GM23338 (cell line): ENCODE data around the gene JPH3. TPM values are rescaled to one million over a fixed set of nuclear protein-coding genes. Genes with fewer than 3 reads are reported as not detected.

Experiments
- ATAC-seq: fragments of 200-7000 bp; cut with Tn5 transposase; 3 replicates; pipeline ENCODE4 v1.9.1; 2020
- DNase-seq: peaks from one replicate; pipeline ENCODE4 v3.0.0-alpha.2; 2015; ENCODE audit warnings: low spot score
- H2AFZ ChIP-seq: fragments of 200-600 bp; sonication (generic); 2 replicates; pipeline ENCODE4 v1.8.0; 2016; ENCODE audit warnings: antibody characterized with exemption, mild to moderate bottlenecking, moderate library complexity
- H3F3A ChIP-seq: fragments of 200-600 bp; sonication (generic); replicated peaks from 2 replicates; pipeline ENCODE4 v1.8.0; 2017; ENCODE audit warnings: antibody characterized with exemption, mixed run types, low read depth
- H3K27ac ChIP-seq: fragments of 200-600 bp; sonication (generic); 2 replicates; pipeline ENCODE4 v1.6.1; 2016; ENCODE audit warnings: low read depth
- H3K27me3 ChIP-seq: fragments of 200-600 bp; sonication (generic); 2 replicates; pipeline ENCODE4 v1.8.0; 2016; ENCODE audit warnings: mild to moderate bottlenecking, mixed run types, moderate library complexity; ENCODE audit not compliant: insufficient read depth
- H3K36me3 ChIP-seq: fragments of 200-600 bp; sonication (generic); 2 replicates; pipeline ENCODE4 v1.8.0; 2016; ENCODE audit warnings: mild to moderate bottlenecking; ENCODE audit not compliant: insufficient read depth
- H3K4me1 ChIP-seq: fragments of 200-600 bp; sonication (generic); 2 replicates; pipeline ENCODE4 v1.8.0; 2016; ENCODE audit warnings: mild to moderate bottlenecking, moderate library complexity; ENCODE audit not compliant: insufficient read depth
- H3K4me2 ChIP-seq: fragments of 200-600 bp; sonication (generic); 2 replicates; pipeline ENCODE4 v1.7.1; 2017; ENCODE audit warnings: mixed run types
- H3K4me3 ChIP-seq: fragments of 200-600 bp; sonication (generic); 2 replicates; pipeline ENCODE4 v1.6.1; 2016; ENCODE audit warnings: mixed run types
- H3K79me2 ChIP-seq: fragments of 200-600 bp; sonication (generic); replicated peaks from 2 replicates; pipeline ENCODE4 v1.8.0; 2017; ENCODE audit warnings: mild to moderate bottlenecking; ENCODE audit not compliant: insufficient read depth
- H3K9me2 ChIP-seq: fragments of 200-600 bp; sonication (generic); 2 replicates; pipeline ENCODE4 v1.8.0; 2017; ENCODE audit not compliant: insufficient read depth
- H4K20me1 ChIP-seq: fragments of 200-600 bp; sonication (generic); replicated peaks from 2 replicates; pipeline ENCODE4 v1.8.0; 2017; ENCODE audit warnings: mild to moderate bottlenecking; ENCODE audit not compliant: insufficient read depth
- H3K27ac Mint-ChIP-seq: 2 replicates; pipeline ENCODE4 v1.8.0; 2020; ENCODE audit warnings: inconsistent platforms, mild to moderate bottlenecking, moderate library complexity, mixed read lengths
- H3K27me3 Mint-ChIP-seq: 3 replicates; pipeline ENCODE4 v1.8.0; 2022; ENCODE audit warnings: low read depth, mild to moderate bottlenecking, moderate library complexity, mixed read lengths, inconsistent platforms; ENCODE audit not compliant: insufficient read depth, poor library complexity
- H3K36me3 Mint-ChIP-seq: 3 replicates; pipeline ENCODE4 v1.8.0; 2021; ENCODE audit warnings: low read depth, mild to moderate bottlenecking, inconsistent platforms, moderate library complexity, mixed read lengths
- H3K4me1 Mint-ChIP-seq: 3 replicates; pipeline ENCODE4 v1.8.0; 2020; ENCODE audit warnings: mild to moderate bottlenecking, inconsistent platforms, mixed read lengths
- H3K4me3 Mint-ChIP-seq: 3 replicates; pipeline ENCODE4 v1.8.0; 2021; ENCODE audit warnings: moderate library complexity, mild to moderate bottlenecking, inconsistent platforms, mixed read lengths
- H3K9me3 Mint-ChIP-seq: 3 replicates; pipeline ENCODE4 v1.8.0; 2020; ENCODE audit warnings: moderate library complexity, mild to moderate bottlenecking, inconsistent platforms, mixed read lengths
- EZH2 ChIP-seq: fragments of 200-600 bp; sonication (generic); IDR thresholded peaks from one replicate; pipeline ENCODE4 v1.8.0; 2017; ENCODE audit warnings: antibody characterized with exemption, mild to moderate bottlenecking, low read depth; ENCODE audit not compliant: unreplicated experiment
- JUNB ChIP-seq: IDR thresholded peaks from one replicate; pipeline ENCODE4 v1.6.1; 2016; ENCODE audit warnings: antibody characterized with exemption; ENCODE audit not compliant: unreplicated experiment
- NANOG ChIP-seq: IDR thresholded peaks from 2 replicates; pipeline ENCODE4 v1.6.1; 2016; ENCODE audit warnings: antibody characterized with exemption, borderline replicate concordance
- POLR2AphosphoS5 ChIP-seq: IDR thresholded peaks from 2 replicates; pipeline ENCODE4 v1.6.1; 2016; ENCODE audit warnings: antibody characterized with exemption, low read depth
- polyA plus RNA-seq: library from polyadenylated mRNA; unstranded; fragments of >200 nt; fragmentation: Nextera tagmentation; extraction: Ambion mirVana; gene quantifications from 2 replicates; pipeline ENCODE4 v1.2.1, GENCODE V29; 2016
- total RNA-seq: library from RNA; depleted of rRNA; stranded (reverse); fragments of >200 nt; shearing (Covaris generic); gene quantifications from 2 replicates; pipeline ENCODE4 v1.2.3, GENCODE V29; 2014
- TF ChIP-seq, protein P1 (sequence below): IDR thresholded peaks from 2 replicates; pipeline ENCODE4 v1.6.1; 2016; ENCODE audit warnings: antibody characterized with exemption
- TF ChIP-seq, protein P2 (sequence below): IDR thresholded peaks from one replicate; pipeline ENCODE4 v1.6.1; 2018; ENCODE audit warnings: antibody characterized with exemption; ENCODE audit not compliant: unreplicated experiment

JPH3 gene
- total and polyA plus RNA-seq, 2 experiments from 2014 or later = 8.4 to 38.3 TPM

DNA sequence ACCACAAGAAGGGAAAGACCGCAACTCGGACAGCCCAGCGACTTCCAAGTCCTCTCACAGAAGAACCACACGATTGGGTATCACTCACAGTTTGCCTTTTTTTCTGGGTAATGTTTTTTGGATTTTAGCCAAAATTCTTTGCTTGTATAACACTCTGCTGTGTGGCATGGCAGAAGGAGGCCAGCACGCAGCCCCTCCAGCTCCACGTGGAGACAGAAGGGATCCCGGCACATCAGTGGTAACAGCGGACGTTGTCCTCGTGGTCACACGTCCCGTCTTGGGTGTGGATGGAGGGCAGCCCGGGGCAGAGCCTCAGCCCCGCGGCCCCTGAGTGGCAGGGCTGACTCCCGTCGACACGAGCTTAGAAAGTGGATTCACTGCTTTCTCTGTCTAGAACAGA lies 94.4 kb downstream of the JPH3 start:
- Histone ChIP-seq H3K4me3 (no peak overlapping the region), H3K36me3 (no peaks in the 10 kb centered on the region; the same call in 1 of the 2 replicates), H3K27me3 (no peaks in the 10 kb centered on the region), H3K4me2 (no peak overlapping the region), H3F3A (no peaks in the 10 kb centered on the region), H3K79me2 (no peaks in the 10 kb centered on the region), H2AFZ (no peak overlapping the region), H3K27ac (no peak overlapping the region), H3K4me1 (no peaks in the 10 kb centered on the region), H3K9me2 (no peaks in the 10 kb centered on the region), H4K20me1 (no peaks in the 10 kb centered on the region; the same call in 1 of the 2 replicates)
- Mint-ChIP-seq H3K27ac (no peak overlapping the region), H3K36me3 (peaks cover 36% of the 10 kb centered on the region), H3K4me1 (no peaks in the 10 kb centered on the region), H3K4me3 (no peak overlapping the region), H3K9me3 (no peaks in the 10 kb centered on the region; the same call in 2 of the 3 replicates), H3K27me3 (peaks cover 22% of the 10 kb centered on the region)
- no peak for DNase-seq
- TF ChIP-seq, protein P1, sequence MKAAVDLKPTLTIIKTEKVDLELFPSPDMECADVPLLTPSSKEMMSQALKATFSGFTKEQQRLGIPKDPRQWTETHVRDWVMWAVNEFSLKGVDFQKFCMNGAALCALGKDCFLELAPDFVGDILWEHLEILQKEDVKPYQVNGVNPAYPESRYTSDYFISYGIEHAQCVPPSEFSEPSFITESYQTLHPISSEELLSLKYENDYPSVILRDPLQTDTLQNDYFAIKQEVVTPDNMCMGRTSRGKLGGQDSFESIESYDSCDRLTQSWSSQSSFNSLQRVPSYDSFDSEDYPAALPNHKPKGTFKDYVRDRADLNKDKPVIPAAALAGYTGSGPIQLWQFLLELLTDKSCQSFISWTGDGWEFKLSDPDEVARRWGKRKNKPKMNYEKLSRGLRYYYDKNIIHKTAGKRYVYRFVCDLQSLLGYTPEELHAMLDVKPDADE = no peak
- no peak for ATAC-seq

GRCh38 chr16:87697256-87697655 lies 94.9 kb downstream of the JPH3 start:
- no peaks in the 10 kb centered on the region; the same call in 2 of the 3 replicates for H3K9me3 Mint-ChIP-seq
- Histone ChIP-seq H3K4me3 (no peak overlapping the region), H3K4me1 (no peaks in the 10 kb centered on the region), H3K27me3 (no peaks in the 10 kb centered on the region), H3K9me2 (no peaks in the 10 kb centered on the region), H3K4me2 (no peak overlapping the region), H3K27ac (no peak overlapping the region), H2AFZ (no peak overlapping the region), H3K36me3 (no peaks in the 10 kb centered on the region; the same call in 1 of the 2 replicates), H3F3A (no peaks in the 10 kb centered on the region), H3K79me2 (no peaks in the 10 kb centered on the region), H4K20me1 (no peaks in the 10 kb centered on the region; the same call in 1 of the 2 replicates)
- peaks cover 40% of the 10 kb centered on the region for H3K36me3 Mint-ChIP-seq
- H3K27ac Mint-ChIP-seq = no peak overlapping the region
- no peaks in the 10 kb centered on the region for H3K4me1 Mint-ChIP-seq
- TF ChIP-seq, protein P2, sequence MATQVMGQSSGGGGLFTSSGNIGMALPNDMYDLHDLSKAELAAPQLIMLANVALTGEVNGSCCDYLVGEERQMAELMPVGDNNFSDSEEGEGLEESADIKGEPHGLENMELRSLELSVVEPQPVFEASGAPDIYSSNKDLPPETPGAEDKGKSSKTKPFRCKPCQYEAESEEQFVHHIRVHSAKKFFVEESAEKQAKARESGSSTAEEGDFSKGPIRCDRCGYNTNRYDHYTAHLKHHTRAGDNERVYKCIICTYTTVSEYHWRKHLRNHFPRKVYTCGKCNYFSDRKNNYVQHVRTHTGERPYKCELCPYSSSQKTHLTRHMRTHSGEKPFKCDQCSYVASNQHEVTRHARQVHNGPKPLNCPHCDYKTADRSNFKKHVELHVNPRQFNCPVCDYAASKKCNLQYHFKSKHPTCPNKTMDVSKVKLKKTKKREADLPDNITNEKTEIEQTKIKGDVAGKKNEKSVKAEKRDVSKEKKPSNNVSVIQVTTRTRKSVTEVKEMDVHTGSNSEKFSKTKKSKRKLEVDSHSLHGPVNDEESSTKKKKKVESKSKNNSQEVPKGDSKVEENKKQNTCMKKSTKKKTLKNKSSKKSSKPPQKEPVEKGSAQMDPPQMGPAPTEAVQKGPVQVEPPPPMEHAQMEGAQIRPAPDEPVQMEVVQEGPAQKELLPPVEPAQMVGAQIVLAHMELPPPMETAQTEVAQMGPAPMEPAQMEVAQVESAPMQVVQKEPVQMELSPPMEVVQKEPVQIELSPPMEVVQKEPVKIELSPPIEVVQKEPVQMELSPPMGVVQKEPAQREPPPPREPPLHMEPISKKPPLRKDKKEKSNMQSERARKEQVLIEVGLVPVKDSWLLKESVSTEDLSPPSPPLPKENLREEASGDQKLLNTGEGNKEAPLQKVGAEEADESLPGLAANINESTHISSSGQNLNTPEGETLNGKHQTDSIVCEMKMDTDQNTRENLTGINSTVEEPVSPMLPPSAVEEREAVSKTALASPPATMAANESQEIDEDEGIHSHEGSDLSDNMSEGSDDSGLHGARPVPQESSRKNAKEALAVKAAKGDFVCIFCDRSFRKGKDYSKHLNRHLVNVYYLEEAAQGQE = no peak
- no peak for TF ChIP-seq JUNB
- no peak for TF ChIP-seq POLR2AphosphoS5
- TF ChIP-seq EZH2 = no peak
- TF ChIP-seq, protein P1 = no peak
- TF ChIP-seq NANOG = no peak
- ATAC-seq = no peak
- peaks cover 21% of the 10 kb centered on the region for H3K27me3 Mint-ChIP-seq
- no peak for DNase-seq
- no peak overlapping the region for H3K4me3 Mint-ChIP-seq
